HG03457 (cell line): ENCODE data around the gene EMC1.
"Not testable (repeated sequence)": the region's sequence is repeated elsewhere in the genome, so short reads cannot be mapped to it uniquely, and the experiment has no call there.

ENCODE experiments used
- ATAC-seq: cut with Tn5 transposase; IDR thresholded peaks from one replicate; pipeline ENCODE4 v1.9.1; 2021; ENCODE audit warnings: moderate number of reproducible peaks; ENCODE audit not compliant: unreplicated experiment

Gene EMC1

DNA sequence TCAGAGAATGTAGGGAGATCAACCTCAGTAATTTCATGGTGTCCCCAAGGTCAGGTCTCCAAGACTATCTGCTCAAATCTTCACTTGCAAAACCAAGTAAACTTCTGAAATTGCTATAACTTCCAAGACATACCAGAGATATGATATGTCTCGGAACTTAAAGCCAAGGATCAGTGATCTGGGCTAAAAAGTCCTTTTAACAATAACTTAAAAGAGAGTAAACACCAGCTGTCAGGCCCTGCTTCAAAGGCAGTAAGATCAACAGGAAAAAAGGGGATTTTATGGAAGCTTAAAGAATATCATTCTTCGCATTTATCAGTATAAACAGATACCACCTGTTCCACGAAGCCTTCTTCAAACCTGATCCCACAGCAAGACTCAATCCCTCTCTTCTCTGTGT is 55.0 kb downstream of the EMC1 start:
- ATAC-seq: no peak

GRCh38 chr1:19193004-19193403 is 58.3 kb downstream of the EMC1 start:
- ATAC-seq: no peak

DNA sequence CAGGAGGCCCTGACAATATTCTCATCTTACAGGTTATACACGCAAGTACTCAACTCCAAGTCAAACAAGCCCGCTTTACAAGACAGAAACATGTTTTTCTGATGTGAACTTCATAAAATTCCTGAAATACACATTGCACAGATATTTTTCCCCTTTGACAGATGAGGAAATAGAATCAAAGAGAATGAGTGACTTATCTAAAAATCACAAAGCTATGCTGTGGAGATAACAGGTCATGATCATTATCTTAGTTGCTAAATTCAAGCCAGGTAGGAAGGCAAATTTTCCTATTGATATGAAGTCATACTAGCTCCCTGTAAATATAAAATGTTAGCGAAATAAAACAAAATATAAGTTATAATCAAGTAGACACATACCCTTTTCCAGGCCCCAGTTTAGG is 59.5 kb downstream of the EMC1 start:
- ATAC-seq: no peak

DNA sequence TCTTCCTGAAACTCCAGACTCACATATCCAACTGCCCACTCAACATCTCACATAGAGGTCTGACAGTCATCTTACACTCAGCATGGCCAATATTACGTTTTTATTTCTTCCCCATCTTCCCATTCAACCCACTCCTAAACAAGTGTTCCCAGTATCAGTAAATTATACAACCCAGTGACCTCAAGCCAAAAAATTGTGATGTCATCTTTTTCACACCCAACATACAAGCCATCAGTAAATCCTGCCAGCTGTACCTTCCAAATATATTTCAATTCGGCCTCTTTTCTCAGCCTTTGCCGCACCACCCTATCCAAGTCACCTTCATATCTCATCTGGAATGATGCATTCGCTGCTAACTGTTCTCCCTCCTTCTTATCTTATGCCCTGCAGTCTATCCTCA is 60.9 kb downstream of the EMC1 start:
- no peak for ATAC-seq

GRCh38 chr1:19189270-19189669 is 62.1 kb downstream of the EMC1 start:
- ATAC-seq: no peak

GRCh38 chr1:19187852-19188251 is 63.5 kb downstream of the EMC1 start:
- no peak for ATAC-seq

DNA sequence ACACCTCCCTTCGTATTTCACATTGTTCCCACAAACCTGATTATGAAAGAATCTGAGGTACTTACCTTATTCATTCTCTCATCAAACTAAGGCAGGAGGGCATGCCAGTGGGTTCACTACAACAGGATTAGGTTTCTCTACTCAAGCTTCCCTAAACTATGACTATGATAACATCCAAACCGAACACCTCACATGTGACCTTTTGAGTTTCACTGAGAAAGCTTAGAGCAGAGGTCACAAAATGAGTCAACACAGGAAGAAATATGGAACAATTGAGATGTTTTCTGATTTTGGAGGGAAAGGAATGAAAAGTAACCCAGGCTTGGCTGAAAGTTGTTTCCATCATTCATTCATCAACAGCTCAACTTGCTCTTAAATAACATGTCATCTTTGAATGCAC is 65.3 kb downstream of the EMC1 start:
- no peak for ATAC-seq

- no peak for ATAC-seq
Measured at GRCh38 chr1:19182223-19182622, 69.1 kb downstream of the EMC1 start.

GRCh38 chr1:19180265-19180657 is 71.1 kb downstream of the EMC1 start:
- not testable (repeated sequence) for ATAC-seq

DNA sequence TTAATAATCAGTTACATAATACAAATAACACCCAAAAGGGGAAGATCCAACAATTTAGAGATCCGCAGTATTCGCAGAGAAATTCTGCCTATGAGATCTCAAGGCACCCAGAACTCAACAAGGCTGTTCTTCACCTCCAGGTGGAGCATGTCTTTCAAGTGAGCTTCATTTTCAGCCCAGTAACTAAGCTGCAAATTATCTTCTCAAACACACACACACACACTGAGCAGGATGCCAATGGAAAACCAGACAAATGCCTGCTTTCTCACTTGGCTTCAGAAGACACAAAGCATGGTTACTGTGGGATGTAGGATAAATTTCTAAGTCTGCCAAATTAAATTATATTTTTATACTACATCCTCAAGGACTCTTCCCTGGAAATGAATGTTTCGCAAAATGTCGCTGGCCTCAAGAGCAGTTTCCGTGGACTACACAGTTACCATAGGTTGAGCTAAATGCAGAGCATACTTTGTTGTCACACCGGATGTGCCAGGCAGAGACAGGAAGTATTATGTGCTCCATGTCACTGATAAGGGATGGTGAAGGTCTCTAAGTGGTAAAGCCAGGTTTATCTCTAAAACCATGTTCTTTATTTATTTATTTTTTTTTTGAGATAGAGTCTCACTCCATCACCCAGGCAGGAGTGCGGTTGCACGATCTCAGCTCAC is 71.6 kb downstream of the EMC1 start:
- no peak for ATAC-seq

DNA sequence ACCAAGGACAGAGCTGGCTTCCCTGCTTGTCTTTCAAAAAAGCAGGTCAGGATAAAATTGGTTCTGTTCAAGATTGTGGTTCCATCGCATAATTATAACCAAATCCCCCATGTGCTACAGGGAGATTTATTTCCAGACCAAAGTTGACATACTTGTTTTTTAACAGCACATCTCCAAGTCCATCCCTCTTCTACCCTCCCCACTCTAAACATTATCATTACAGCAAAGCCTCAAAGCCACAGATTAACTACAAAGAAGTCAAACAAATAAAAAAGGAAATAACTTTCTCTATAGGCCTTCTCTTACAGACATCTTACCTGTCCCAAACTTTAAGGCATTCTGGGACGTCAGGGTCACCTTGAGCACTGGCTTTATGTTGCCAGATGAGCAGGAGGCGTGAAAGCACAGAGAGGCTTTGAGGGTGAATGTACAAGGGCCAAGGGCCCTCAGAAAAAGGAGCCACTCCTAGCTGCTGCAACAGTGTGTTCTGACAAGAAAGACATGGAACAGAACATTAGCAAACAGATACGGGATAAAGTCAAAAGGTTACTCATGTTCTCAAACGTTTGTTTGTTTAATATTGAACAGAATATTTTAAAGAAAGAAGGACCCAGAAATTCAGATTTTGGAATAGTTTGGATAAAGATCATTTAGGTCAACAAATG is 72.5 kb downstream of the EMC1 start:
- no peak for ATAC-seq

- no peak for ATAC-seq
Measured at GRCh38 chr1:19177811-19178210, 73.5 kb downstream of the EMC1 start.

DNA sequence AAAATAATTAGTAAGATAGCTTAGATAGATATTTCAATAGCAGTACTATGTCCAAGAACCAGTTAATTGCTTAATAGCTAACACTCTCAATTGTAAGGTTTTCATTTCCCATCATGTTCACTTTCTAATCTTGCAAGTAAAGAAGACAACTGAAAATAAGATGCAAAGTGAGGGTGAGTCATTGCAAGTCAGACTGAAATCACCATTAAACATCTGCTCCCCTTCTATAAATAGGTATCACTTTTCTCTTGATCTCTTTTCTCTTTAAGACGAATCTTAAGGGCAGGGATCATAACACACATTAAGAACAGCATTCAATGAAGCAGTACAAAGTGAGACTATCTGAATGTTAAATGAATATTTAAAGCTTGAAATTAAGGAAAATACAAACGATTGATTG is 81.7 kb downstream of the EMC1 start:
- ATAC-seq: peak; percentile 55

DNA sequence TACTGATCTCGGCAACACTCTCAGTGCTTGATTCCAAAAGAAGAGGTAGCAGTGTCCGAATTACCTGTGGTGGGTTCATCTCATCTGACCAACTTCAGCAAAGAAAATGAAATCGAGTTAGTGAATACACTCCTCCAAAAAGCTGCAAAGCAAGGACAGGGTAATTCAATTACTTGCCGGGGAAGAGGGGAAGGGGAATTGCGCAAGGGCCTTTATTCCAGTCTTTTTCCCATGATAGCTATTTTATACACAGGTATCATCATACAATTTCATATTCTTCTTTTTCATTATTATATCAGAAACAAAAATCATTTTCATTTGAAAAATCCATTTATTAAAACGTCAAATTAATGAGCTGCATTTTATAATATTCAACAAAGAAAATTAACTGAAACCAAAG is 84.2 kb downstream of the EMC1 start:
- ATAC-seq: no peak

DNA sequence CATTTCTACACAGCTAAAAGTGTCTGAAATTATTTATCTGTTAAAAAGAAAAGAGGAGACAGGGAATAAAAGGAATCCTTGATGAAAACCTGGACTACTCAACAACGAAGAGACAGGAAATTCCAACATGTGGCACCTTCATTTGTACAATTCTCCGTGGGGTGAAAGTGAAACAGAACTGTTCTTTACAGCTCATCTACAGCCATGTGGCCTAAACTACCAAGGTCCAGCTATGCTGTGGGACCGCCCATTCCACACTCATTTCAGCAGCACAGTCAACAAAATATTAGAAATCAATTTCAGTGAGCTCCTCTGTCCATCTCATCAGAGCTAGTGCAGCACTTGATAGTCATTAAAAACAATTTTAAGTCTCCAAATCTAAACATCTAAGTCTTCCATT is 85.3 kb downstream of the EMC1 start:
- ATAC-seq: no peak
